KMS-11 (cell line): ENCODE results near the gene SORCS2.

ENCODE experiments used
- H2AFZ ChIP-seq: fragments of 200-600 bp; sonication (generic); 2 replicates; pipeline ENCODE4 v1.6.1; 2016; ENCODE audit warnings: antibody characterized with exemption, mixed run types, low read depth
- H3K27ac ChIP-seq: fragments of 200-600 bp; sonication (generic); 2 replicates; pipeline ENCODE4 v1.6.1; 2016; ENCODE audit warnings: mild to moderate bottlenecking, mixed run types
- H3K27me3 ChIP-seq: fragments of 200-600 bp; sonication (generic); 2 replicates; pipeline ENCODE4 v1.6.1; 2017; ENCODE audit warnings: mild to moderate bottlenecking, low read depth, mixed run types, moderate library complexity; ENCODE audit not compliant: insufficient read depth
- H3K36me3 ChIP-seq: fragments of 200-600 bp; sonication (generic); 2 replicates; pipeline ENCODE4 v1.6.1; 2017; ENCODE audit warnings: mild to moderate bottlenecking, mixed run types; ENCODE audit not compliant: insufficient read depth
- H3K4me1 ChIP-seq: fragments of 200-600 bp; sonication (generic); 2 replicates; pipeline ENCODE4 v1.6.1; 2016; ENCODE audit warnings: mild to moderate bottlenecking, low read depth, mixed run types; ENCODE audit not compliant: poor library complexity, severe bottlenecking
- H3K4me2 ChIP-seq: fragments of 200-600 bp; sonication (generic); 2 replicates; pipeline ENCODE4 v1.7.0; 2016; ENCODE audit warnings: mild to moderate bottlenecking, mixed run types
- H3K4me3 ChIP-seq: fragments of 200-600 bp; sonication (generic); IDR thresholded peaks from 2 replicates; pipeline ENCODE4 v1.6.1; 2017; ENCODE audit warnings: low read depth, low read length, mixed read lengths; ENCODE audit not compliant: insufficient read depth
- H3K79me2 ChIP-seq: fragments of 200-600 bp; sonication (generic); 2 replicates; pipeline ENCODE4 v1.6.1; 2016; ENCODE audit warnings: low read depth, mixed run types; ENCODE audit not compliant: insufficient read depth
- H3K9ac ChIP-seq: fragments of 200-600 bp; sonication (generic); 2 replicates; pipeline ENCODE4 v1.6.1; 2016; ENCODE audit warnings: mild to moderate bottlenecking, mixed run types
- H4K20me1 ChIP-seq: fragments of 200-600 bp; sonication (generic); 2 replicates; pipeline ENCODE4 v1.6.1; 2016; ENCODE audit warnings: mild to moderate bottlenecking, mixed run types; ENCODE audit not compliant: insufficient read depth
- CTCF ChIP-seq: fragments of 200-600 bp; sonication (generic); conservative IDR thresholded peaks from 2 replicates; pipeline ENCODE4 v1.6.1; 2017; ENCODE audit warnings: low read depth, mild to moderate bottlenecking, antibody characterized with exemption, low read length, moderate library complexity, mixed read lengths

The SORCS2 gene

GRCh38 chr4:7327341-7327885, 135.1 kb downstream of the SORCS2 start:
- Histone ChIP-seq H3K4me2 (no peak overlapping the region), H3K27ac (no peak overlapping the region)
- no peak for TF ChIP-seq CTCF

GRCh38 chr4:7328162-7328912, 136.0 kb downstream of the SORCS2 start:
- no peak overlapping the region for H3K27ac ChIP-seq
- H4K20me1 ChIP-seq: no peaks in the 10 kb centered on the region
- H2AFZ ChIP-seq: no peak overlapping the region
- H3K4me3 ChIP-seq: no peak overlapping the region
- H3K4me2 ChIP-seq: no peak overlapping the region
- H3K27me3 ChIP-seq: no peaks in the 10 kb centered on the region; the same call in 1 of the 2 replicates
- no peaks in the 10 kb centered on the region for H3K4me1 ChIP-seq
- no peaks in the 10 kb centered on the region for H3K79me2 ChIP-seq
- no peaks in the 10 kb centered on the region for H3K36me3 ChIP-seq
- no peak overlapping the region for H3K9ac ChIP-seq
- no peak for TF ChIP-seq CTCF

More at GRCh38 chr4:7327341-7327885, 135.1 kb downstream of the SORCS2 start:
- H3K27me3 ChIP-seq: no peaks in the 10 kb centered on the region; the same call in 1 of the 2 replicates
- H2AFZ ChIP-seq: no peak overlapping the region
- no peak overlapping the region for H3K9ac ChIP-seq
- H3K36me3 ChIP-seq: no peaks in the 10 kb centered on the region
- no peaks in the 10 kb centered on the region for H3K4me1 ChIP-seq
- H3K4me3 ChIP-seq: no peak overlapping the region
- H3K79me2 ChIP-seq: no peaks in the 10 kb centered on the region
- no peaks in the 10 kb centered on the region for H4K20me1 ChIP-seq

GRCh38 chr4:7328913-7329638, 136.7 kb downstream of the SORCS2 start:
- H3K27ac ChIP-seq: no peak overlapping the region
- no peak overlapping the region for H3K4me3 ChIP-seq
- no peaks in the 10 kb centered on the region for H3K79me2 ChIP-seq
- H3K4me2 ChIP-seq: no peak overlapping the region
- H3K4me1 ChIP-seq: no peaks in the 10 kb centered on the region
- no peak overlapping the region for H2AFZ ChIP-seq
- no peak overlapping the region for H3K9ac ChIP-seq
- H3K27me3 ChIP-seq: no peaks in the 10 kb centered on the region; the same call in 1 of the 2 replicates
- no peaks in the 10 kb centered on the region for H4K20me1 ChIP-seq
- no peaks in the 10 kb centered on the region for H3K36me3 ChIP-seq
- TF ChIP-seq CTCF: no peak

- Histone ChIP-seq H3K4me1 (no peaks in the 10 kb centered on the region), H3K27me3 (no peaks in the 10 kb centered on the region; the same call in 1 of the 2 replicates)
- no peak for TF ChIP-seq CTCF
These were observed 137.8 kb downstream of the SORCS2 start for GRCh38 chr4:7330031-7330596.

More at GRCh38 chr4:7330031-7330596, 137.8 kb downstream of the SORCS2 start:
- Histone ChIP-seq H3K36me3 (no peaks in the 10 kb centered on the region), H2AFZ (no peak overlapping the region), H4K20me1 (no peaks in the 10 kb centered on the region), H3K79me2 (no peaks in the 10 kb centered on the region), H3K27ac (no peak overlapping the region), H3K4me3 (no peak overlapping the region), H3K4me2 (no peak overlapping the region), H3K9ac (no peak overlapping the region)
